Lower leg skin (tissue), 3 donors: ENCODE measurements around the gene SGSH.

Experiments used
- CTCF ChIP-seq, 3 donors: fragments of 450-650 bp; IDR thresholded peaks; one replicate each; pipeline ENCODE4 v1.5.1; 2016; ENCODE audit warnings: antibody characterized with exemption in 3 of 3, mild to moderate bottlenecking in 3 of 3, moderate library complexity in 2 of 3
- POLR2A ChIP-seq, 2 donors: fragments of 450-650 bp; IDR thresholded peaks; one replicate each; pipeline ENCODE4 v1.6.1; 2016 to 2017; ENCODE audit warnings: antibody characterized with exemption in 2 of 2, mild to moderate bottlenecking in 1 of 2, moderate library complexity in 1 of 2

- no peak for TF ChIP-seq POLR2A (IDR thresholded peaks at IDR 0.05)
- TF ChIP-seq CTCF (IDR thresholded peaks at IDR 0.05): no peak
These were observed 17.3 kb upstream of the SGSH start for GRCh38 chr17:80237386-80237785.
